Endometrium (tissue), 2 donors: ENCODE measurements around the gene C9orf85.
"Not testable (repeated sequence)": the region's sequence is repeated elsewhere in the genome, so short reads cannot be mapped to it uniquely, and the experiment has no call there.

Source experiments
- FAIRE-seq: peaks from 2 replicates; lab custom pipeline; 2012; peaks lifted over from hg19 to GRCh38; lab: Jason Lieb, UNC
- donor health status: control.
- donor health status: control.

The C9orf85 gene

DNA sequence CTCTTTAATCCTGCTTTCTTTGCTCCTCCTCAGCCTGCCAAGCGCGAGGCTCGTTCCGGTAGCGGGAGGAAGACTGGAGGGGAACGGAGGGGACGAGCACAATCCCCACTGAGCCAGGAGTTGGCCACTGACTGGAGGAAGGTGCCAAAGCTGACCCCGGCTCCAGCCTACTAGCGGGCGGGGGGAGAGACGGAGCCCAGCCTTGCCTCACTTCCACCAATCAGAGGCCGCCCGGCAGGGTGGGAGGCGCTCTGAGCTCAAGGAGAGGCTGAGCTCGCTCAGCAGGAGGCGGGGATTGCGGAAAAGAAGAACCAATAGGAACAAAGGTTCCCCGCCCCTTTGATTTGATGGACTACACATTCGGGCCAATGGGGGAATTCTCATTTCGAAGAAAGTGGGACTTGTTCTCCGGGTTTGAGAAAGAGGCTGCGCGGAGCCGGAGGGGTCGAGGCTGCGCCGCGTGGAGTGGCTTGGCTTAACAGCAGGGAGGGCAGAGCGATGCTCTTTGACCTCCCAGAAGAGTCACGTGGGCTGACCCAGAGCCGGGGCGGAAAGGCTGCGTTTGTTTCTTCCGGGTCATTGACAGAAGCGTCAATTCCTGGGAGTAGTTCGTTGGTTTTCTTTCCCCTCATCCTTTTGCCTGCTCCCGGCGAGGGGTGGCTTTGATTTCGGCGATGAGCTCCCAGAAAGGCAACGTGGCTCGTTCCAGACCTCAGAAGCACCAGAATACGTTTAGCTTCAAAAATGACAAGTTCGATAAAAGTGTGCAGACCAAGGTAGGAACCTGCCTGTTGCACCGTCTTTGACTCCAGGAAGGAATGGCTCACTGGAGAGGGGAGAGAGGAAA lies at the start of gene C9orf85, which contains the start of gene ABHD17B:
C9orf85 (plus strand) TSS at position 579 of the 847 bp plus-strand sequence; CDS start at position 675, 96 bp downstream.
ABHD17B (minus strand) TSS at position 133 of the 847 bp plus-strand sequence. CDS start 36,113 bp downstream, outside the sequence.
- FAIRE-seq, result peak; percentile 99

DNA sequence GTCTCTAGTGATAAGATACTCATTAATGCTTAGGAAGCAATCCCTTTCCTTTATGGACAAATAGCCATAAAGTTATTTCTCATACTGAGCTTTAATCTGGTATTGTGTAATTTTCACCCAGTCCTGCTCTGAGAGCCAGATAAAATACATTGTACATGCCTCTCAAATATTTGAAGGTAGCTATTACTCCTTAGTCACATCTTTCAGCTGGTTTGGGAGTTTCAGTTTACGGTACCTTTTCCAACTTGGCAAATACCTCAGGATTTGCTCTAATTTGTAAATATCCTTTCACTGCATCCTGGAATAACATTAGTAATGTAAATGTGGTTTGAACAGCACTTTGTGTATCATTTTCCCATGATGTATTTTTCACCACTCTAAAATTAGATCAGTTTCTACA lies 47.8 kb upstream of the C9orf85 start:
- FAIRE-seq, result no peak

- FAIRE-seq, result no peak
Observed at GRCh38 chr9:71875345-71875744, 36.1 kb upstream of the C9orf85 start.

- no peak for FAIRE-seq
Observed at GRCh38 chr9:71876106-71876505, 35.3 kb upstream of the C9orf85 start.

DNA sequence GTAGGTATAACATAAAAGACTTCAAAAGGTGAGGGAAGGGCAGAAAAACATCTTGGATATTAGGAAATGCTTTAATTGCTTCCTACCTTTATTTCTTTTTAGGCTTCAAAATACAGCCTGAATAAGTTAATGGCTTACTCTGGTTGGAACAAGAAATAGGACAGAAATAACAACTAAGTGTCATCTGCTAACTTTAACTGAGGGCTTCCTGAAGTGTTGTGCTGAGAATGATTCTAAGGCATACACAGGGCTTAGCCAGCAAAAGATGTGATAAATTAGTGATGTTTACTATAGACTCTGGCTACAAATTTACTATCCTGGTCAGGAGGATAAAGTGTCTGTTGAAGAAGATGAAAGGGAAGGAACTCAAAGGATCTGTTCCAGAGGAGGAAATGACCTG lies 34.6 kb upstream of the C9orf85 start:
- FAIRE-seq, result no peak

DNA sequence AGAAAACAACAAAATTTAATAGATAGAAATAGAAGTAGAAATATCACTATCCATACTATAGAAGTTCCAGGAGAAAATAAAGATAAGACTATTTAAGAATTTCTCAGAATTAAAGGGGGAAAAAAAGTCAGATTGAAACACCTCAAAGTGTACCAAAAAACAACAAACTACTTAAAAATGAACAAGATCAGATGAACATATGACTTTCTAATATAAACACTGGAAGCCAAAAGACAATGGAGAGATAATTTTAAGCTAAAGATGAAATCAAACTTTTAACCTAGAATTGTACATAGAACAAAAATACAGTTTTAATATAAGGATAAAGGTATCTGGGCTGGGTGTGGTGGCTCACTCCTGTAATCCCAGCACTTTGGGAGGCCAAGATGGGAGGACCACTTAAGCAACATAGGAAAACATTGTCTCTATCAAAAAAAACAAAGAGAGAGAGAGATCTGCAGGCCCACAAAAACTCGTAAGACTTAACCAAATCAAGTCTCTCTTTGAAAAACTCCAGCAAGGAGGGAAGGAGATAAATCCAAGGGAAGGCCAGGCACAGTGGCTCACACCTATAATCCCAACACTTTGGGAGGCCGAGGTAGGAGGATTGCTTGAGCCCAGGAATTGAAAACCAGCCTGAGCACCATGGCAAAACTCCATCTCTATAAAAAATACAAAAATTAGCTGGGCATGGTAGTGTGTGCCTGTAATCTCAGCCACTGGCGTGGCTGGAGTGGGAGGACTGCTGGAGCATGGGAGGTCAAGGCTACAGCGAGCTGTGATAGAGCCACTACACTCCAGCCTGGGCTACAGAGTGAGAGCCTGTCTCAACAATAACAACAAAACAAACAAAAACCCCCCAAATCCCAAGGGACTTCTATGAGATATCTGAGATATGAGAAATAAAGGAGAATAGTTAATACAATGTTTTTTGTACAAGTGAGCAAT lies 32.8 kb upstream of the C9orf85 start:
- FAIRE-seq, result no peak

GRCh38 chr9:71879644-71880174 lies 31.7 kb upstream of the C9orf85 start:
- no peak for FAIRE-seq

DNA sequence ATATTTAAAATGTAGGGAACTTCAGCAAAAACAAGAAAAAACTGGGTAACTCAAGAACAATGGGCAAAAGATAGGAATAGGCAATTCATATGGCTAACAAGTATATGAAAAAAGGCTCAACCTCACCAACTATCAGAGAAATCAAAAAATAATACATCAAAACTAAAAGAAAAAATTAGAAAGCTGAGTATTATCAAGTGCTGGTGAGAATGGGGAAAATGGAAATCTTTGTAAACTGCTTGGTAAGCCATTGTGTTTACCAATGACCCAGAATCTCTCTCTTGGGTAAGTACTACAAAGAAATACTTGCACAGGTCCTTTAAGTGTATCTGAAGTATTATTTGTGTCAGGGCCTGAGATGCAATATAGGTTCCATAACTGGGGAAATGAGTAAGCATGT lies 27.4 kb upstream of the C9orf85 start:
- FAIRE-seq, result no peak

DNA sequence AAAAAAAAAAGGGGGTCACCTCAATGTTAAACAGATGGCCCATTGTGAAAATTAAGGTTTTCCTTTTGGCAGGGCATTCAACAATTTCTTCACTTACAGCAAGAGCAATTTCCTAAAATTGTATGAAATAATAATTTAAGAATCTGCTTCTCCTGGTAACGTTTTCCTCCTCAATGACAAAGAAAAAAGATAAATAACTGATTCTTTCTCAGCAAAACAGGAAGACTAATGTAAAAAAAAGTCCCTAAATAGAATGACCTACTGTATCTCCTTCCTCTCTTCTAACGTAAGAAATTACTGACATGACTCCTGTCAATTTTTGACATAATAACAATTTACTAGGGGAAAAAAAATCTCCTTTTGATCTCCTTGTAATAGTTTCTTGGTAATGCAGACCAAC lies 26.0 kb upstream of the C9orf85 start:
- no peak for FAIRE-seq

DNA sequence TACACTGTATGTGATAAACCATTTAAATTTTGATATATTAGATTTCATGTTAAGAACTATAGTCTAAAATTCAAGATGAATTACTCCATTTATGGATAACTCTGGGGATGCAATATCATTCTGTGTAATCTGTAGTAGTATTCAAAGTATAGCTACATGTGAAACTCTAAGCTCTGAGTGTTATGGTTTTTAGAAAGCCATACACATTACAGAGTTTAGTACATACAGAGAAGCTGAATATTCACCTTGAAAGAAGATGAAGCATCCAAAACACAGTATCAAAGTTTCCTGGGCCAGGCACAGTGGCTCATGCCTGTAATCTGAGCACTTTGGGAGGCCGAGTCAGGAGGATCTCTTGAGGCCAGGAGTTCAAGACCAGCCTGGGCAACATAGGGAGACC lies 25.4 kb upstream of the C9orf85 start:
- FAIRE-seq, result no peak

DNA sequence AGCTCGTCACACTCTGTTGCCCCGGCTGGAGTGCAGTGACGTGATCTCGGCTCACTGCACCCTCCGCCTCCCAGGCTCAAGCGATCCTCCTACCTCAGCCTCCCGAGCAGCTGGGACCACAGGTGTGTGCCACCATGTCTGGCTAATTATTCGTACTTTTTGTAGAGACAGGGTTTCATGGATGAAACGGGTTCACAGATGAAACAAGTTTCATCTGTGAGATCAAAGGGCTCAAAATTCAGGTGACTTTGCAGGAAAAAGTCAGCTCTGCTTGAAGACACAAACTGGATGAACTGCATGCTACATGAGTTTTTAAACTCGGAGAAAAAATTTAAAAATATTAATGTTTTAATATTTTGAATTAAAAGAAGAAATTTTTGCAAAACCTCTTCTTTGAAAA lies 24.9 kb upstream of the C9orf85 start:
- no peak for FAIRE-seq

- FAIRE-seq, result no peak
Observed at GRCh38 chr9:71887362-71887761, 24.1 kb upstream of the C9orf85 start.

- no peak for FAIRE-seq
Observed at GRCh38 chr9:71890042-71890679, 21.3 kb upstream of the C9orf85 start.

DNA sequence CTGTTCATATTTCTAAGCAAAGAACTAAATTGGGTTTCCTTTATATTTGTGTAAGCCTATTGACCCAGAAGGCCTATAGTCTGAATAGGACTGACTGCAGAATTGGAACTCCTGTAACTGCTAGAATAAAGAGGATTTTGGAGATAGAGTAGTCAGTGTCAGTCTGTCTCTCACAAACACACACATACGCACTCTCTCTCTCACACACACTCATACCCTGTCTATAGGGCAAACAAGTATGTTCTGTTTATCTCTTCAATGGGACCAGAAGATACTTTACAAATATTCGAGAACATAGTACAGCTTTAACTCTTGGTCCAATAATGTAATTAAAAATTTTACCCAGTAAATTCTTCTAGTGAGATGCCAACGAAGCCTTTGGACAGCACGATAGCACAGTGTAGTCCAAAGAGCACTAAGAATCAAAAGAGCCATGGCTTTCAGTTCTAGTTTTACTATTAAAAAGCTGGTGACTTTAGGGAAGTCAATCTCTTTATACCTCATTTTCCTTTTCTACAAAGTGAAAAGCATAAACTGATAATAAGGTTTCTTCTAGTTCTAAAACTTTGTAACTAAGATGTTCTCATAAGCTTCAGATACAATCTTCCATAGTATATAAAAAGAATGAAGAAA lies 19.8 kb upstream of the C9orf85 start:
- FAIRE-seq, result no peak

DNA sequence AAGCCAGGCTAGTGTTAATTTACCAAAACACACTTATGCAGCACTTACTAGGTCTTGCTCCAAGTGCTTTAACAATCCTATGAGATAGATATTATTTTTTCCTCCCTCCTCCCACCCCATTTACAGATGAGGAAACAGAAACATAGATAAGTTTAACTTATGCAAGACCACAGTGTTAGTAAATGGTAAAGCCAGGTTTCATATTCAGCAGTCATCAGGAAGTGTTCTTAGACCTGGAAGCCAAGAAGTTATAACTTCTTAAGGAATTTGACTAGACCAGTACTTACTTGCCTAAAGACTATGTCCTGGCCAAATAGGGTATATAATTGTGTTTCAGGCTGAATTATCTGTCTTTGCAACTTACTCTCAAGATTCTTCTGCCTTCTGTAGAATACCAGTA lies 16.3 kb upstream of the C9orf85 start:
- no peak for FAIRE-seq

GRCh38 chr9:71895955-71896354 lies 15.5 kb upstream of the C9orf85 start:
- no peak for FAIRE-seq

- FAIRE-seq, result no peak
Observed at GRCh38 chr9:71896761-71897160, 14.7 kb upstream of the C9orf85 start.

DNA sequence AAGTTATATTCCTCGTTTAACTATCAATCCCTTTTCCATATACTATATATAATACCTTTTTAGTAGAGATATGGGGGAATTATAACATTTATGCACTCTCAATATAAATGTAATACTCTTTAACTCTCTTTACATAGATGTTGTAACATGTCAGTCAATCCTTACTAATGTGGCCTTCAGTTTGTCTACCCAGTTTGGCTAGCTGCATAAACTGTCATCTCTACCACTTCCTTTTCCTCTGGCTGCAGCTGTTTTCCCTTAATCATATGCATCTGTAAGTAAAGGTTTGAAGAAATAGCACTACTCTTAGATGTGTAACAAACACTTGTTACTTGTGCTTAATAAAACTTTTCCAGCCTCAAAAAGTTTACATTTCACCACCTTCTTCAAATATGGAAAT lies 13.9 kb upstream of the C9orf85 start:
- FAIRE-seq, result no peak

DNA sequence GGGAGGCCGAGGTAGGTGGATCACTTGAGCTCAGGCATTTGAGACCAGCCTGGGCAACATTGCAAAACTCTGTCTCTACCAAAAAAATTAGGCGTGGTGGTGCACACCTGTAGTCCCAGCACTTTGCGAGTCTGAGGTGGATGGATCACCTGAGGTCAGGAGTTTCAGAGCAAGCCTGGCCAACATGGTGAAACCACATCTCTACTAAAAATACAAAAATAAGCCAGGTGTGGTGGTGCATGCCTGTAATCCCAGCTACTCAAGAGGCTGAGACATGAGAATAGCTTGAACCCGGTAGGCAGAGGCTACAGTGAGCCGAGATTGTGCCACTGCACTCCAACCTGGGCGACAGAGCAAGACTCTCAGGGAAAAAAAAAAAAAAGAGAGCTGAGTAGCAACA lies 12.7 kb upstream of the C9orf85 start:
- not testable (repeated sequence) for FAIRE-seq

DNA sequence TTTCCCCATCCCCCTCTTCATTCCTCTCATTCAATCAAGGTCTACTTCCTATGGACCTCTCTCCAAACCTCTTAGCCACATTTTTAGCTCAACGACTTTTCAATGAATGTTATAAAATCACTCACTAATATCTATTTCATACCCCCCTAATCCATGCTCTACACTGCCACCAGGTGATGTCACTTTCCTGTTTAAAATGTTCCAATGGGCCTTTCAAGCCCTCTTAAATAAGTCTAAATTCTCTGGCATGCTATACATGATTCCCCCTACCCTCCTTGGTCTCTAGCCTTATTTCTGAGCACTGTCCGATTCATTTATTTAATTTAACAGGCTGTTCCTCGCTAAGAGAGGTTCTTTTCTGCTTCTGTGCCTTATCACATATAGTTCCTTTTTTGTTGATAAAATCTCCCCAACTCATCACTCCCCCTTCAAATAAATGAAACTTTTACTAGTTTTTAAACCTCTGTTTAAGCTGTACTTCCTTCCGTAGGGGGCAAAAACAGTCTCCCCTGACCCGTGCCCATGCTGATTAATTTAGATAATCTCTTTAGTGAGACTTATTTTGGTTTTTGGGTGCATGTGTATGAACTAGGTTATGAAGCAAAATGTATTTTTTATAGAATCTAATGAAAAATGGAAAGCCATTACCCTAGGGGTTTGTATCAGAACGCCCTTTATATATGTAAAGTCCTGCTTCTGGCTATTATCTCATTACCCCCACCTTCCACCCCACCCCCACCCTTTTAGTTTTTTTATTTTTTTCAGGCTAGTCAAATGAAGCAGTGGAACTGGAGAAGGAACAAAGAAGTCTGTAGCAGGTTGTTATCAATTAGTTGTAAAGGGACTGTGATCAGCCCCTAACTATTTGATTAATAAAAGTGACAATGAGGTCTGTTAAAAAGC lies 9.5 kb upstream of the C9orf85 start:
- no peak for FAIRE-seq

- FAIRE-seq, result no peak
Observed at GRCh38 chr9:71904076-71904475, 7.4 kb upstream of the C9orf85 start.
